Fibroblast of lung (primary cell): ENCODE results near the gene ATG13.

ENCODE experiments used
- EZH2 ChIP-seq: IDR thresholded peaks from 2 replicates; pipeline ENCODE4 v1.5.1; 2012; ENCODE audit warnings: low read length, control low read depth, mild to moderate bottlenecking; ENCODE audit errors: missing control alignments
- TF ChIP-seq, protein P1 (sequence below), 2 donors: IDR thresholded peaks in 1 of 2; conservative IDR thresholded peaks in 1 of 2; 1 replicate in 1 of 2; 2 replicates in 1 of 2; pipeline ENCODE4 v1.5.1; 2011 to 2012; ENCODE audit warnings: low read length in 2 of 2, control low read depth in 1 of 2, inconsistent platforms in 1 of 2, low read depth in 1 of 2, mild to moderate bottlenecking in 1 of 2

- TF ChIP-seq, protein P1, sequence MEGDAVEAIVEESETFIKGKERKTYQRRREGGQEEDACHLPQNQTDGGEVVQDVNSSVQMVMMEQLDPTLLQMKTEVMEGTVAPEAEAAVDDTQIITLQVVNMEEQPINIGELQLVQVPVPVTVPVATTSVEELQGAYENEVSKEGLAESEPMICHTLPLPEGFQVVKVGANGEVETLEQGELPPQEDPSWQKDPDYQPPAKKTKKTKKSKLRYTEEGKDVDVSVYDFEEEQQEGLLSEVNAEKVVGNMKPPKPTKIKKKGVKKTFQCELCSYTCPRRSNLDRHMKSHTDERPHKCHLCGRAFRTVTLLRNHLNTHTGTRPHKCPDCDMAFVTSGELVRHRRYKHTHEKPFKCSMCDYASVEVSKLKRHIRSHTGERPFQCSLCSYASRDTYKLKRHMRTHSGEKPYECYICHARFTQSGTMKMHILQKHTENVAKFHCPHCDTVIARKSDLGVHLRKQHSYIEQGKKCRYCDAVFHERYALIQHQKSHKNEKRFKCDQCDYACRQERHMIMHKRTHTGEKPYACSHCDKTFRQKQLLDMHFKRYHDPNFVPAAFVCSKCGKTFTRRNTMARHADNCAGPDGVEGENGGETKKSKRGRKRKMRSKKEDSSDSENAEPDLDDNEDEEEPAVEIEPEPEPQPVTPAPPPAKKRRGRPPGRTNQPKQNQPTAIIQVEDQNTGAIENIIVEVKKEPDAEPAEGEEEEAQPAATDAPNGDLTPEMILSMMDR (conservative IDR thresholded peaks at IDR 0.05 in 1 of 2, IDR thresholded peaks at IDR 0.05 in 1 of 2; ENCODE audit: low read depth in 1 of 2, low read length in 2 of 2): no peak
- TF ChIP-seq EZH2: no peak
Measured at GRCh38 chr11:46674463-46675287, 57.3 kb downstream of the ATG13 start.
